Measurements from ENCODE around the gene OOSP3.

Gene OOSP3

DNA sequence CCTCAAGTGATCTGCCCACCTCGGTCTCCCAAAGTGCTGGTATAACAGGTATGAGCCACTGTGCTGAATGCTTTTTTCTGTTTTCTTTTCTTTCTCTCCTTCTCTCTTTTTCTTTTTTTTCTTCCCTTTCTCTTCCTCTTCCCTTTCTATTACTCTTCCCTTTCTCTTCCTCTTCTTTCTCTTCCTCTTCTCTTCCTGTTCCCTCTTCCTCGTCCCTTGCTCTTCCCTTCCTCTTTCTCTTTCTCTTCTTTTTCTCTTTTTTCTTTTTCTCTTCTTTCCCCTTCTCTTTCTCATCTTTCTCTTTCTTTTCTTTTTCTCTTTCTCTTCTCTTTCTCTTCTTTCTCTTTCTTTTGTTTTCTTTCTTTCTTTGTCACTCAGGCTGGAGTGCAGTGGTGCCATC lies 60.9 kb downstream of the OOSP3 start:
- H3K9me3 Mint-ChIP-seq, result no peaks in the 10 kb centered on the region
- DNase-seq, result no peak
- TF ChIP-seq, protein P1, sequence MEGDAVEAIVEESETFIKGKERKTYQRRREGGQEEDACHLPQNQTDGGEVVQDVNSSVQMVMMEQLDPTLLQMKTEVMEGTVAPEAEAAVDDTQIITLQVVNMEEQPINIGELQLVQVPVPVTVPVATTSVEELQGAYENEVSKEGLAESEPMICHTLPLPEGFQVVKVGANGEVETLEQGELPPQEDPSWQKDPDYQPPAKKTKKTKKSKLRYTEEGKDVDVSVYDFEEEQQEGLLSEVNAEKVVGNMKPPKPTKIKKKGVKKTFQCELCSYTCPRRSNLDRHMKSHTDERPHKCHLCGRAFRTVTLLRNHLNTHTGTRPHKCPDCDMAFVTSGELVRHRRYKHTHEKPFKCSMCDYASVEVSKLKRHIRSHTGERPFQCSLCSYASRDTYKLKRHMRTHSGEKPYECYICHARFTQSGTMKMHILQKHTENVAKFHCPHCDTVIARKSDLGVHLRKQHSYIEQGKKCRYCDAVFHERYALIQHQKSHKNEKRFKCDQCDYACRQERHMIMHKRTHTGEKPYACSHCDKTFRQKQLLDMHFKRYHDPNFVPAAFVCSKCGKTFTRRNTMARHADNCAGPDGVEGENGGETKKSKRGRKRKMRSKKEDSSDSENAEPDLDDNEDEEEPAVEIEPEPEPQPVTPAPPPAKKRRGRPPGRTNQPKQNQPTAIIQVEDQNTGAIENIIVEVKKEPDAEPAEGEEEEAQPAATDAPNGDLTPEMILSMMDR (IDR thresholded peaks at IDR 0.05), result no peak
- H3K36me3 Mint-ChIP-seq (ENCODE audit: low read depth), result no peaks in the 10 kb centered on the region
- H3K27me3 Mint-ChIP-seq (ENCODE audit: low read depth, poor library complexity), result peaks cover 11% of the 10 kb centered on the region
- H3K4me3 Mint-ChIP-seq, result no peak overlapping the region
- no peaks in the 10 kb centered on the region for H3K4me1 Mint-ChIP-seq
- H3K27ac Mint-ChIP-seq, result peak overlapping the region; percentile 87

DNA sequence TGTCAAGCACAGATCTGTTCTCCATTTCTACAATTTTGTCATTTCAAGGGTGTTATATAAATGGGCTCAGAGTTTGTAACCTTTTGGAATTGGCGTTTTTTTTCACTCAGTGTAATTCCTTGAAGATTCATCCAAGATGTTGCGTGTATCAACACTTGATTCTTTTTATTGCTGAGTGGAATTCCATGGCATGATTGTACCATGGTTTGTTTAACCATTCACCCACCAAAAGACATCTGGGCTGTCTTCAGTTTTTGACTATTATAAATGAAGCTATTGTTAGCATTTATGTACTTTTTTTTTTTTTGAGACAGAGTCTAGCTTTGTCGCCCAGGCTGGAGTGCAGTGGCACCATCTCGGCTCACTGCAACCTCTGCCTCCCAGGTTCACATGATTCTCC lies 62.5 kb downstream of the OOSP3 start:
- Mint-ChIP-seq H3K4me3 (no peak overlapping the region), H3K27me3 (ENCODE audit: low read depth, poor library complexity) (peaks cover 11% of the 10 kb centered on the region), H3K4me1 (no peaks in the 10 kb centered on the region), H3K36me3 (ENCODE audit: low read depth) (no peaks in the 10 kb centered on the region), H3K9me3 (peaks cover 5% of the 10 kb centered on the region), H3K27ac (no peak overlapping the region)
- no peak for DNase-seq
- TF ChIP-seq, protein P1 (IDR thresholded peaks at IDR 0.05), result no peak

DNA sequence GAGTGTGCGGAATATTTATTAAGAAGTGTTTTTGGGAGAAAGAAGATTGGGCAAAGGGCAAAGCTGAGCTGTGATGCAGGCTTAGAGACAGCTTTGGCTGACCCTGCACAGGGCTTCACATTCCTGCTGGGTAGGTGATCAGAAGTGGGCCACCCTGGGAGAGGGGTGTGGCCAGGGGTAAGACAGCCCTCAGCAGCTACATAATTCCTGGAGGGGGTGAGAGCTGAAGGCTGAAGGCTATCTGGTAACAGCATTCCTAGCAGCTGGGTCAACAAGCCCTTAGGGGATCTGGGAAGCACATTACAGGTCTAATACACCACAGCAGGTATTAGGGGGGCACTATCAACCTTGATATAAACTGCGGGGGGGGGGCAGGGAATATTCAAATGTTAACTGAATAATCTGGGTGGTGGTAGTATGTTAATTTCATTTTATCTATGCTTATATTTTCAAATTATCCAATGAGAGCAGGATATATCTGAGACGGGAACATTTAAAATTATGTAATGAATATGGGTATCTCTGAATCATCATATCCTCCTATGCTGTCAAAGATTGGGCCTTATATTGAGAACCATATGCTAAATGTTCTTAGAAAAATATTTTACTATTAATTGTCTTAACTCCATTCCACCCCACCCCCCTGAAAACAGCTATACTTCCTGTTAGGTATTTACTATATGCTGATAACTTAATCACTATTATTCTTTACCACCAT lies 65.6 kb downstream of the OOSP3 start:
- TF ChIP-seq, protein P1 (IDR thresholded peaks at IDR 0.05), result no peak
- Mint-ChIP-seq H3K4me3 (no peak overlapping the region), H3K4me1 (no peaks in the 10 kb centered on the region), H3K27me3 (ENCODE audit: low read depth, poor library complexity) (peaks cover 10% of the 10 kb centered on the region), H3K9me3 (peaks cover 5% of the 10 kb centered on the region), H3K36me3 (ENCODE audit: low read depth) (no peaks in the 10 kb centered on the region), H3K27ac (no peak overlapping the region)
- peak; percentile 4 for DNase-seq

DNA sequence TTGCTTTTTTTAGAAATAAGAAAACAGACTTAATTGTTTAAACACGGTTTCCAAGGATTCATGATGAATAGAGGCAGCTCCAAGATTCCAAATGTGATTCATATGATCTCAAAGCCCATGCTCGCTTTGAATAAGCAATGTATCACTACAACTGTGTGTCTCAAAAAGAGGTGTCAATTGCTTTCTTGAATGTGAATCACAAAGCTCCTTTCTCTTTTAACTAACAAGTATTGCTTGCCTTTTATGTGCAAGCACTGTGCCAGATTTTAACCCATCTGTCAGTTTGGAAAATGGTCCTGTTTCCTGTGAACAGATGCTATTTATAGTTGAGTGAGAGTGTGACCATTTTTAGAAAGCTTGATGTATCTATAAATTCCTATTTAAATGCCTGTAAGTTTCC lies 66.1 kb downstream of the OOSP3 start:
- Mint-ChIP-seq H3K4me3 (no peak overlapping the region), H3K27me3 (ENCODE audit: low read depth, poor library complexity) (peaks cover 4% of the 10 kb centered on the region), H3K9me3 (peaks cover 5% of the 10 kb centered on the region), H3K27ac (no peak overlapping the region), H3K4me1 (no peaks in the 10 kb centered on the region), H3K36me3 (ENCODE audit: low read depth) (no peaks in the 10 kb centered on the region)
- TF ChIP-seq, protein P1 (IDR thresholded peaks at IDR 0.05), result no peak
- DNase-seq, result no peak
